ENCODE measurements around the gene ITGA3. TPM values are rescaled to one million over a fixed set of nuclear protein-coding genes. Genes with fewer than 3 reads are reported as not detected.

The ITGA3 gene
- total RNA-seq, 1 experiment from 2014 or later, result 22.5 TPM

GRCh38 chr17:50076221-50076590 is 20.3 kb downstream of the ITGA3 start:
- peaks cover 1% of the 10 kb centered on the region; the same call in 1 of the 2 replicates for H3K27me3 Mint-ChIP-seq (ENCODE audit: low read depth)

More at GRCh38 chr17:50076221-50076590, 20.3 kb downstream of the ITGA3 start:
- H3K14ac ChIP-seq (ENCODE audit: insufficient read depth, low read length), result no peak overlapping the region
- no peak overlapping the region for H2AFZ ChIP-seq (ENCODE audit: low read length)
- no peaks in the 10 kb centered on the region for H3K27me3 ChIP-seq (ENCODE audit: insufficient read depth, low read length)
- DNase-seq, result no peak
- no peak overlapping the region for H2BK120ac ChIP-seq (ENCODE audit: low read depth, low read length, poor library complexity, severe bottlenecking)
- Mint-ChIP-seq H3K9me3 (peaks cover 0 to 4% of the 10 kb centered on the region in 2 experiments; a peak in 3 of 5 replicates), H3K4me1 (peaks cover 0 to 13% of the 10 kb centered on the region in 2 experiments; a peak in 3 of 4 replicates), H3K4me3 (no peak overlapping the region; a peak in 1 of 5 replicates), H3K27ac (no peak overlapping the region), H3K36me3 (ENCODE audit: insufficient read depth in 1 of 3, low read depth in 3 of 3) (peaks cover 6 to 30% (median 9%) of the 10 kb centered on the region in 3 experiments)
- no peak overlapping the region for H3K4me2 ChIP-seq (ENCODE audit: insufficient read depth, insufficient read length, low read length)
- H3K4me1 ChIP-seq (ENCODE audit: insufficient read depth, low read length), result no peaks in the 10 kb centered on the region
- no peak overlapping the region for H2BK15ac ChIP-seq (ENCODE audit: low read depth, low read length)
- H3K9me3 ChIP-seq (ENCODE audit: control insufficient read depth, low read depth, low read length), result no peaks in the 10 kb centered on the region
- H2AK5ac ChIP-seq (ENCODE audit: insufficient read length, low read length), result no peak overlapping the region
- no peak overlapping the region for H3K27ac ChIP-seq (ENCODE audit: insufficient read length, low read depth, low read length)
- no peak overlapping the region for H4K8ac ChIP-seq (replicated peaks; ENCODE audit: insufficient read length, low read depth, low read length)
- no peak overlapping the region for H2BK20ac ChIP-seq (ENCODE audit: low read depth, low read length, poor library complexity, severe bottlenecking)
- no peak overlapping the region for H3K23ac ChIP-seq (ENCODE audit: insufficient read length, low read depth, low read length)
- H3K79me1 ChIP-seq (ENCODE audit: insufficient read depth, low read depth, low read length, poor library complexity, severe bottlenecking), result no peaks in the 10 kb centered on the region
- no peak overlapping the region for H4K91ac ChIP-seq (ENCODE audit: insufficient read length, low read depth, low read length)
- H3T11ph ChIP-seq (ENCODE audit: low read length), result no peak overlapping the region
- WGBS (ENCODE audit: extremely low coverage, insufficient read length, low lambda C conversion rate), result no CpG with 5 or more reads among the region's 16 CpGs
- H3K23me2 ChIP-seq (ENCODE audit: insufficient read length, low read depth, low read length, poor library complexity, severe bottlenecking), result no peaks in the 10 kb centered on the region
- no peak overlapping the region for H2BK12ac ChIP-seq (ENCODE audit: insufficient read length, low read depth, low read length)
- no peak overlapping the region for H2BK5ac ChIP-seq (ENCODE audit: insufficient read length, low read length)
- H4K20me1 ChIP-seq (ENCODE audit: control insufficient read depth, insufficient read depth, insufficient read length), result no peaks in the 10 kb centered on the region
- no peak overlapping the region for H3K4ac ChIP-seq (ENCODE audit: low read depth, low read length)
- H3K9ac ChIP-seq (ENCODE audit: extremely low read depth, insufficient read length, low read length), result no peak overlapping the region
- no peak overlapping the region for H3K18ac ChIP-seq (ENCODE audit: insufficient read length, low read depth, low read length)
- TF ChIP-seq CTCF (conservative IDR thresholded peaks at IDR 0.05), result no peak
- no peak overlapping the region for H4K5ac ChIP-seq (ENCODE audit: insufficient read length, low read depth, low read length)
- no peaks in the 10 kb centered on the region for H3K79me2 ChIP-seq (ENCODE audit: insufficient read depth, low read length)
- H3K56ac ChIP-seq (ENCODE audit: insufficient read length, low read depth, low read length), result no peak overlapping the region
